Right ventricle myocardium inferior (tissue), 1 donor: ENCODE data around the gene RNF103. TPM values are rescaled to one million over a fixed set of nuclear protein-coding genes. Genes with fewer than 3 reads are reported as not detected.
"Not testable (repeated sequence)": the region's sequence is repeated elsewhere in the genome, so short reads cannot be mapped to it uniquely, and the experiment has no call there.

ENCODE experiments used
- ATAC-seq: fragments of 200-7000 bp; cut with Tn5 transposase; one replicate; pipeline ENCODE4 v1.9.1; 2020; ENCODE audit warnings: mild to moderate bottlenecking, moderate library complexity
- DNase-seq: peaks from one replicate; pipeline ENCODE4 v3.0.0; 2021; ENCODE audit errors: missing footprints
- intact Hi-C: fragments of 100-400 bp; cut with DNase I; formaldehyde crosslinking; loops from one replicate; pipeline ENCODE4 v1.11.0; 2022
- total RNA-seq: library from RNA; stranded (reverse); fragmentation: NEBNext Ultra II Directional; extraction: Animal tissue kit (Norgen Biotek cat#: 25700); gene quantifications from one replicate; pipeline ENCODE4 v1.2.1, GENCODE V29; 2021
- donor health status: DM: no; HTN: yes; CAD: no; lungs with severe emphysema.

The RNF103 gene
- total RNA-seq, 1 donor from 2014 or later = 49.6 TPM

GRCh38 chr2:86628091-86628522 lies 4.4 kb upstream of the RNF103 start:
- DNase-seq (no peak), ATAC-seq (no peak)
- intact Hi-C loops = no loop called here

- no peak for ATAC-seq
- intact Hi-C loops = no loop called here
These were observed 3.9 kb upstream of the RNF103 start for GRCh38 chr2:86627550-86627949.

DNA sequence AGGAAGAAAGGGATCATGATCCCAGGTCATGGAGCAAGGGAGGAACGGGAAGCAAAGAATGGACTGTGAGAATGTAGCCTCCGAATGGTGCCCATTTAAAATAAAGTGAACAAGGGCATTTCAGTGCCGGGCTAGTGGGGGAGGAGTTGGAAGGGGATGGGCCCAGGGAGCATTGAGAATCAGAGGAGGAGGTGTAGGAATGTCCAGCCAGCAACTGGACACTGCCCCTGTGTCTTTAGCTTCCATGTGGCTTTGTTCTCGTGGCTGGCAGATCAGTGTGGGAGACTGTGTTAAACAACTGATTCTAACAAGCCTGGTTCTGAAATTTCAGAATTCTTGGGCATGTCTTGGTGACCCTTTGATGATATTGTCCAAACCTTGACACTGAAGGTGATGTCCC lies 1.4 kb upstream of the RNF103 start:
- intact Hi-C loops = no loop called here

More at GRCh38 chr2:86627550-86627949, 3.9 kb upstream of the RNF103 start:
- DNase-seq = no peak

GRCh38 chr2:86624267-86624547 lies 542 bp upstream of the RNF103 start:
- no peak for DNase-seq
- intact Hi-C loops = loop anchor here (5.0 kb wide), 2 partner anchors 117 to 182 kb away; partner anchors contain the start of gene KDM3A
- no peak for ATAC-seq

More for the DNA sequence above, 1.4 kb upstream of the RNF103 start:
- ATAC-seq (no peak), DNase-seq (no peak)

GRCh38 chr2:86623043-86623493 lies 597 bp downstream of the RNF103 start:
- intact Hi-C loops = loop anchor here (2.0 to 5.0 kb wide), 4 partner anchors 48 to 181 kb away; partner anchors contain the start of genes CHMP3 and KDM3A
- DNase-seq (peak; percentile 90), ATAC-seq (peak; percentile 73)

DNA sequence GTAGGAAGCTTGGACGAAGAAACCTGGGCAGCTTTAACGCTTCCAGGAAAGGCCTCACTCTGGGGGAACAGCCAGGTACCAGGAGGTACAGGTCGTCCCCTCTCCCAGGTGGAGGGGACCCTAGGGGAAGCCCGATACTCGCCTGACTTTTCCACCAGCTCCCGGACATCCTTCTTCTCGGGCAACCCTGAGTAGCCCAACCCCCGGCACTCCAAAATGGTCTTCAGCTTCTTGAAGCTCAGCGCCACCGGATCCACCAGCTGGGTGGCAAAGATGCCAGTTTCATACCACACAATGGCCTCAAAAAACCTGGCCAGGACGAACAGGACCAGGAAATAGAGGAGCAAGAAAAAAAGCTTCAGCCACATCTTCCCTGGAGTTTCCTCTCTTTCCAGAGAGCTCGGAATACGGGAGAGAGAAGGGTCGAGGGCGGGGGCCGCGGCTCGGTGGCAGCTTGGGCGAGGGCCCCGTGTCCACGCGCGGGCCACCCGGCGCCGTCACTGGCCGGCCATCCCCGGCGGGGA lies 1.1 kb downstream of the RNF103 start:
- ATAC-seq = peak; percentile 17
- intact Hi-C loops = loop anchor here (2.0 to 5.0 kb wide), 4 partner anchors 48 to 180 kb away; partner anchors contain the start of genes CHMP3 and KDM3A
- DNase-seq = peak; percentile 67

DNA sequence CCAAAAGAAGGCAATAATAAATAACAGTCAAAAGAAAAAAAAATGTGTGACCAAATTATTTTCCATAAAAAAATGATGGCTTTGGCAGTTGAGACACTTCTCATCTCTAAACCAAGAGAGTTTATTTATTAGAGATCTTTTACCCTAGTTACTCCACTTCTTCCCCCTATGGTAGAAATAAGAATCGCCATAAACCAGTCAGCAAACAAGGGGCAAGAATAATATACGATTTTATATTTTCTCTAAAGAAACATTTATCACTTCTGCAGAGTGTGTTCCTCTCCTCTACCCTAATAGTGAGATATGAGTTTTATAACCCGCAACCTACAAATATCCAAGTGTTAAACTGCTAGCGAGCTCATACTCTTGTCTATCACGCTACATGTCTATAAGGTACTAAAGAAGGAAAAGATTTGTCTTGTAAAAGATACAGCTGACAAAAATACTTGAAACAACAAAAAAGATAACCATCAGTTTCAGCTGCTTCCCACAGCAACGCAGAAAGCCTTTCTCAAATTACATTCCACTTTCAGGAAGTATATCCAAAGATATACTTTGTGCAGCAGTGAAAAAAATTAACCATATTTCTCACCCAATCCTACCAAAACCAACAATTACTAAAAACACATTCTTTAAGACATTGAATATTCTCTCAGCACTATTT lies 2.3 kb downstream of the RNF103 start:
- intact Hi-C loops = loop anchor here (5.0 kb wide), 2 partner anchors 114 to 179 kb away; partner anchors contain the start of gene KDM3A
- DNase-seq (no peak), ATAC-seq (no peak)

DNA sequence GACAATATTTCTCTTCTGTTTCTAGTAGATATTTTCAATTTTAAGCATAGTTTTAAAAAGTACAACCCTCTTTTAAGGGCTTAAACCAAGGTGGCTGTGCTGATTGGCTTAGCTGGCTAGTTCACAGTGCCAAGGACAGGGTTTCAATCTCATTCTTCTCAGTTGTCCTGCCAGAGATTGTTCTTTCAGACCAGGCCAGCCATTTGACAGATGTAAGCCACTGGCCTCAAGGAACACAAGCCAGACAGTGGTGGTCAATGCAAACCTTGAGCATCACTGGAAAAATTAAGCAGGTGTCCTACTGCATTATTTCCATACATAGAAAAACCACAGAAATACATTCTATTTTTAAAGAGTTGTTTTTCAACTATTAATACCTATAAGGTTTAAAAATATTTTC lies 5.9 kb downstream of the RNF103 start:
- DNase-seq = no peak
- ATAC-seq = no peak
- intact Hi-C loops = no loop called here

DNA sequence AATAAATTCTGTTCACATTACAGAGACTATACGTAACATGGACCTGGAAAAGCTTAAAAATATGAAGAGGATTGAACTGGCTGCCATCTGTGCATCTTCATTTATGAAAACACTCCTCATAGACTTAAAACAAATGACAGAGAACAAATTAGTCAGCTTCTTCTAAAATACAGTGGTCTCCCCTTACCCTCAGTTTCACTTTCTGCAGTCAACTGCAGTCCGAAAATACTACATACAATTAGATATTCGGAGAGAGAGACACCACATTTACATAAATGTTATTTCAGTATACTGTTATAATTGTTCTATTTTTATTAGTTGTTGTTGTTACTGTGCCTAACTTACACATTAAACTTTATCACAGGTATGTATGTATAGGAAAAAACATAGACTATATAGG lies 6.5 kb downstream of the RNF103 start:
- DNase-seq (no peak), ATAC-seq (no peak)
- intact Hi-C loops = no loop called here

DNA sequence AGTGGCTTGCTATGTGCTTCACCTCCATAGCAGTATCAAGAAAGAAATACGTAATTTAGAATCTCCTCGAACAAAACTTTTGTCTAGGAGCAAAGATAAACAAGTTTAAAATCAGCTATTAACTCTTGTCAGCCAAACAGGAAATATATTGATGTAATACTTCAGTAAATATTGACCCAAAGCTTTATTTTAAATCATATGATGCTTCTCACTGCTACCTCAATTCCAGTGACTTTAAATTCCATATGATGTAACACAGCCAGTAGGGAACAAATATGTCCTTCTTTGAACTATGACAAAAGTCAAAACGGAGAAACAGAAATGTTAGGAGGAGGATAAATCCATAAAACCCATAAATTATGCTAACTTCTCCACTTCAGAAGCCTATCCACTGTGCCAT lies 7.2 kb downstream of the RNF103 start:
- ATAC-seq = no peak
- no peak for DNase-seq
- intact Hi-C loops = no loop called here

DNA sequence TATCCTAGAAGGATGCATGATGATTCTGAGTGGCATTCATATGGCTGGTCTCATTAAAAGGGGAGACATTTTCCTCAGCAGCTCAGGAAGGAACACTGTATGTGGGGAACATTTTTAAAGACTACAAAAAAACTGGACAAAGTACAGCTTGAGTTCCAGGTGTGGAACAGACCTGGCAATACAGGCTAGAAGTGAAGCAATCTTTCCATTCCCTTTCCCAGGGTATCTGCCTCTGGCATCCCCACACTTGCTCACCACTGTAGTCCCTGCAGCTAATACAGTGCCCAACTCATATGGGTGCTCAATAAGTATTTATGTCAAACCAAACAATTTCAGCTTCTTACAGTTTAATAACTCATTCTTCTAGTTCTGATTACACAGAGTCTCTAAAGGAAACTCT lies 8.1 kb downstream of the RNF103 start:
- no peak for ATAC-seq
- intact Hi-C loops = no loop called here
- DNase-seq = no peak

- intact Hi-C loops = no loop called here
These were observed 10.2 kb downstream of the RNF103 start for GRCh38 chr2:86613515-86613914.

GRCh38 chr2:86610871-86611270 lies 12.8 kb downstream of the RNF103 start:
- no peak for ATAC-seq
- DNase-seq = no peak
- intact Hi-C loops = no loop called here

More at GRCh38 chr2:86613515-86613914, 10.2 kb downstream of the RNF103 start:
- ATAC-seq = no peak
- no peak for DNase-seq

DNA sequence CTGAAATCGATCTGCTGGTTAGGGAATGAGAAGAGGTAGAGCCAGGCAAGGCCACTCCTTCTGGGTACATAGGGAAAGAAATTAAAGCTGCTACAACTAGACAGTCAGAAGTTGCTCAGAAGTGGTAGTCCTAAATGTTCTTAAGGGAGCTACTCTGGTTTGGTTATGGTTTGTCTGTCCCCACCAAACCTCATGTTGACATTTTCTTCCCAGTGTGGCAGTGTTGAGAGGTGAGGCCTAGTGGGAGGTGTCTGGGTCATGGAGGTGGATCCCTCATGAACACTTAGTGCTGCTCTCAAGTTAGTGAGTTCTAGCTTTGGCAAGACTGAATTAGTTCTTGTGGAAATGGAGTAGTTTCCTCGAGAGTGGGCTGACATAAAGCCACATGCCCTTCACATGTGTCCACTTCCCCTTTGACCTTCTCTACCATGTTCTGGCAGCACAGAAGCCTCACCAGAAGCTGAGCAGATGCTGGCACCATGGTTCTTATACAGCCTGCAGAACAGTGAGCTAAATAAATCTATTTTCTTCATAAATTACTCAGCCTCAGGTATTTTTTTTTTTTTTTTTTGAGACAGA lies 14.7 kb downstream of the RNF103 start:
- ATAC-seq = no peak
- DNase-seq = no peak
- intact Hi-C loops = no loop called here

- ATAC-seq = no peak
These were observed 19.8 kb downstream of the RNF103 start for GRCh38 chr2:86603905-86604304.

GRCh38 chr2:86598966-86599365 lies 24.7 kb downstream of the RNF103 start:
- intact Hi-C loops = no loop called here
- ATAC-seq = no peak
- no peak for DNase-seq

More at GRCh38 chr2:86603905-86604304, 19.8 kb downstream of the RNF103 start:
- intact Hi-C loops = no loop called here
- no peak for DNase-seq

DNA sequence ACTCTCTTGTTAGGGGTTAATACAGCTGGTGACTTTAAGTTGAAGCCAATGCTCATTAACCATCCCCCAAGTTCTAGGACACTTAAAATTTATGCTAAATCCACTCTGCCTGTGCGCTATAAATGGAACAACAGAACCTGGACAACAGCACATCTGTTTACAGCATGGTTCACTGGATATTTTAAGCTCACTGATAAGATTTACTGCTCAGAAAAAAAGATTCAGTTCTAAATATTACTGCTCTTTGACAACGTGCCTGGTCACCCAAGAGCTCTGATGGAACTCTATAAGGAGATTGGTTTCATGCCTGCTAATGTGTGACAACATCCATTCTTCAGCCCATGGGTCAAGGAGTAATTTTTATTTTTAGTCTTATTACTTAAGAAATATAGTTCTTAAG lies 27.5 kb downstream of the RNF103 start:
- ATAC-seq (peak; percentile 87), DNase-seq (no peak)
- intact Hi-C loops = no loop called here

DNA sequence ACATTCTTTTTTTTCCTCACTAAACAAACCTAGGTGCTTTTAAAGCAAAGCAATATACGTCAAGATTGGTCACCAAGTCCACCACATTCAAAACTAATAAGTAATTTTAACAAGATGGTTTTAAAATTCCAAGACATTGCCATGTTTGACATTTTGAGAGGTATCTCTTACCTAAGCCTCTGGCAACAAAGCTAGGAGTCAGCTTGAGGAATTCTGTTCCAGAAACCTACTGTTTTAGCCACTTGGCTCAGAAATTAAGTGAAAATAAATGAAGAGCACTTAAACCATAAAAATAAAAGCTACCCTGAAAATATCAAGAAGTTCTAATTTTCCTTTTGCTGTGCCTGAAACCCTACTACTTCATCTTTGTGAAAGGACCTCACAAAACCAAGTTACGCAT lies 30.4 kb downstream of the RNF103 start:
- no peak for ATAC-seq
- no peak for DNase-seq
- intact Hi-C loops = no loop called here

- ATAC-seq (no peak), DNase-seq (no peak)
- intact Hi-C loops = no loop called here
These were observed 31.0 kb downstream of the RNF103 start for GRCh38 chr2:86592547-86593230.

DNA sequence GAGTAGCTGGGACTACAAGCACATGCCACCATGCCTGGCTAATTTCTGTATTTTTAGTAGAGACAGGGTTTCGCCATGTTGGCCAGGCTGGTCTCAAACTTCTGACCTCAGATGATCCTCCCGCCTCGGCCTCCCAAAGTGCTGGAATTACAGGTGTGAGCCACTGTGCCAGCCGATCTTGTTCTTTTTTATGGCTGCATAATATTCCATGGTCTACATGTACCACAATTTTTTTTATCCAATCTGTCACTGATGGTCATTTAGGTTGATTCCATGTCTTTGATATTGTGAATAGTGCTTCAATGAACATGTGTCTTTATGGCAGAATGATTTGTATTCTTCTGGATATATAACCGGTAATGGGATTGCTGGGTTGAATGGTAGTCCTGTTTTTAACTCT lies 34.0 kb downstream of the RNF103 start:
- DNase-seq, ATAC-seq, intact Hi-C loops: not testable (repeated sequence)
